Duodenal mucosa (tissue), 2 donors: Measurements from ENCODE around the gene KRTAP10-9.
A peak's percentile ranks its signal among the peaks of the same experiment; 100 is the strongest.
"Not testable (repeated sequence)": the region's sequence is repeated elsewhere in the genome, so short reads cannot be mapped to it uniquely, and the experiment has no call there.

Experiments used
- H3K27ac ChIP-seq: one replicate; pipeline ENCODE4 v1.7.0; 2013; ENCODE audit warnings: low read depth, low read length
- H3K27me3 ChIP-seq, 2 donors: one replicate each; pipeline ENCODE4 v1.7.0; 2013; ENCODE audit warnings: low read length in 2 of 2, control low read depth in 1 of 2; ENCODE audit not compliant: insufficient read depth in 2 of 2, control insufficient read depth in 1 of 2
- H3K36me3 ChIP-seq, 2 donors: one replicate each; pipeline ENCODE4 v1.7.0; 2013; ENCODE audit warnings: low read length in 2 of 2, control low read depth in 1 of 2; ENCODE audit not compliant: insufficient read depth in 2 of 2, control insufficient read depth in 1 of 2
- H3K4me1 ChIP-seq, 2 donors: one replicate each; pipeline ENCODE4 v1.7.0; 2013; ENCODE audit warnings: low read length in 2 of 2, control low read depth in 1 of 2; ENCODE audit not compliant: insufficient read depth in 2 of 2, control insufficient read depth in 1 of 2
- H3K4me3 ChIP-seq, 2 donors: one replicate each; pipeline ENCODE4 v1.7.0; 2013; ENCODE audit warnings: low read length in 2 of 2, low read depth in 1 of 2
- H3K9ac ChIP-seq, 2 donors: one replicate each; pipeline ENCODE4 v1.7.0; 2013; ENCODE audit warnings: low read length in 2 of 2, low read depth in 1 of 2
- H3K9me3 ChIP-seq, 2 donors: one replicate each; pipeline ENCODE4 v1.7.0; 2013; ENCODE audit warnings: low read length in 2 of 2, control low read depth in 1 of 2; ENCODE audit not compliant: control insufficient read depth in 1 of 2

KRTAP10-9 gene

DNA sequence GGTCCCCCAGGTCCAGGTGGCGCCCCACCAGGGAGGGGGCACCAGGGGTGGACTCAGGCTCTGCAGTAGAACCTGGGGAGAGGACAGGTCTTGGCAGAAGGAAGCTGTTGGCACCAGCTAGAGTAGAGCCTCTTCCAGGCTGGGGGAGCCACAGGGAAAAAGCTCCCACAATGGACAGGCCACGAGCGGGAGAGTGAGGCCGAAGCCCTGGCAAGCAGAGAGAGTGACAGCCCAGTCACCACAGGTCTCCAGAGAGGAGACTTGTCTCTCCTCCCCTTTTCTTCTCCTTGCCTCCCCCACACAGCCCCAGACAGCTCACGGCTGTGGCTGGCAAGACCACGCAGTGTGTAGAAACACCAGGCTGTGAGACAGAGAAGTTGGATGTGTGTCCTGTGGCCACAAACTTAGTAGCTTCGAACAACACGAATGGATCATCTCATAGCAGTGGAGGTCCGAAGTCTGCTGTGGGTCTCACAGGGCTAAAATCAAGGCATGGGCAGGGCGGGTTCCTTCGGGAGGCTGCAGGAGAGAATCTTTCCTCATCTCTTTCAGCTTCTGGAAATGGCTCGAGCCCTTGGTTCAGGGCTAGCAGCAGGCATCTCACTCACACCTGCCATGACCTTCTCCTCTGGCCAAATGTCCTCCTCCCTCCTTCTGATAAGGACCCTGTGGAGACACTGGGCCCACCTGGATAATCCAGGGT, 24.2 kb downstream of the KRTAP10-9 start:
- no peak overlapping the region for H3K9ac ChIP-seq
- H3K9me3 ChIP-seq, result no peaks in the 10 kb centered on the region
- H3K27me3 ChIP-seq, result no peaks in the 10 kb centered on the region
- H3K4me3 ChIP-seq, result no peak overlapping the region
- H3K4me1 ChIP-seq, result no peaks in the 10 kb centered on the region
- no peak overlapping the region for H3K27ac ChIP-seq
- no peaks in the 10 kb centered on the region for H3K36me3 ChIP-seq

DNA sequence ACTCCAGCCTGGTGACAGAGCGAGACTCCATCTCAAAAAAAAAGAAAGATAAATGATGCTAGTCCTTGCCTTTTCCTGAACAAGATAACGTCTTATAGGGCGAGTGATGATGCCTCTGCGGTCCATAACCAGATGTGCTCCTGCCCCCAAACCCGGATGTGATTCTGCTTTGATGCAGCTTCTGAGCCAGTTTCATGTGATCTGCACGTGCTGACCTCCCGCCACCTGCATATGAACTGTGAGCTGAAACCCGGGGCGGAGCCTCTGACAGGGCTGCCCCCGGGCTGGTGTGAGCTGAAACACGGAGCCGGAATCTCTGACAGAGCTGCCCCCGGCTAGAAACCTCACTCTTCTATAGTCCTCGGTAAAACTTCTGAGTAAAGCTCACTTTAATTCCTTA, 26.2 kb downstream of the KRTAP10-9 start:
- Histone ChIP-seq H3K27ac (no peak overlapping the region), H3K4me1 (no peaks in the 10 kb centered on the region), H3K9me3 (no peaks in the 10 kb centered on the region), H3K9ac (no peak overlapping the region), H3K27me3 (no peaks in the 10 kb centered on the region), H3K4me3 (no peak overlapping the region), H3K36me3 (no peaks in the 10 kb centered on the region)

GRCh38 chr21:44653656-44654575, 27.0 kb downstream of the KRTAP10-9 start:
- no peak overlapping the region for H3K27ac ChIP-seq
- H3K4me1 ChIP-seq, result peaks cover 0 to 4% of the 10 kb centered on the region in 2 donors
- H3K36me3 ChIP-seq, result no peaks in the 10 kb centered on the region
- H3K9ac ChIP-seq, result no peak overlapping the region
- no peak overlapping the region for H3K4me3 ChIP-seq
- H3K9me3 ChIP-seq, result no peaks in the 10 kb centered on the region
- no peaks in the 10 kb centered on the region for H3K27me3 ChIP-seq

DNA sequence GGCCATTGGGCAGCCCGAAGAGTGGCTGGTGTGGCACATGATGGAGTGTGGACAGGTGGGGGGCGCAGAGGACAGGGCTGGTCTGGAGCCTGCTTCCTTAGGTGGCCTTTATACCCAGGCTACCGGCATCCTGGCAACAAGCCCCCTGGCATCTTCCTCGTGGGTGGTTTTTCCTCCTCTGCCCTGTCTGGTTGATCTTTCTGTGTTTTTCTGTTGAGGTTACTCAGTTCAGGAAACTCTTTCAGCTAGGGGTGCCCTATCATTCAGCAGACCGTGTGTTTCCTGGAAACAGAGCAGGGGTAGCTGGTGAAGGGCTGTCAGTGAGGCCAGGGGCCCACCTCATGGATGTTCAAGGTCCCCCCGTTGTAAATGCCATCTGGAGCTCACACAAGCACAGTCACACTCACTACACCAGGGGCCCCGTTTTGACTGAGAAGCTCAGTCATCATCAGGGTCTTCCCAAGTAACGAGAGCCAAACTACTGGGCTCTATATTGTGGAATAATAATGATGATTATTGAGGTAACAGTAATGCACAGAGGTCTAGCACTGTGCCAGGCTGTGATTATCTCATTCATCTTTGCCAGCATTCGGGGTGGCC, 27.8 kb downstream of the KRTAP10-9 start, which contains the start of gene KRTAP12-4:
Gene KRTAP12-4, minus strand, starts transcription at position 84 of the 600 bp plus-strand sequence. Its CDS starts 45 bp downstream, at position 39.
- H3K27me3 ChIP-seq, result no peaks in the 10 kb centered on the region
- no peak within 1 kb of the TSS for H3K27ac ChIP-seq
- peaks cover 0 to 4% of the 10 kb centered on the region in 2 donors for H3K4me1 ChIP-seq
- no peak within 1 kb of the TSS for H3K4me3 ChIP-seq
- no peaks in the 10 kb centered on the region for H3K9me3 ChIP-seq
- no peak within 1 kb of the TSS for H3K9ac ChIP-seq
- no peaks in the 10 kb centered on the region for H3K36me3 ChIP-seq

- no peak overlapping the region for H3K4me3 ChIP-seq
Measured at GRCh38 chr21:44656868-44657267, 30.0 kb downstream of the KRTAP10-9 start.

DNA sequence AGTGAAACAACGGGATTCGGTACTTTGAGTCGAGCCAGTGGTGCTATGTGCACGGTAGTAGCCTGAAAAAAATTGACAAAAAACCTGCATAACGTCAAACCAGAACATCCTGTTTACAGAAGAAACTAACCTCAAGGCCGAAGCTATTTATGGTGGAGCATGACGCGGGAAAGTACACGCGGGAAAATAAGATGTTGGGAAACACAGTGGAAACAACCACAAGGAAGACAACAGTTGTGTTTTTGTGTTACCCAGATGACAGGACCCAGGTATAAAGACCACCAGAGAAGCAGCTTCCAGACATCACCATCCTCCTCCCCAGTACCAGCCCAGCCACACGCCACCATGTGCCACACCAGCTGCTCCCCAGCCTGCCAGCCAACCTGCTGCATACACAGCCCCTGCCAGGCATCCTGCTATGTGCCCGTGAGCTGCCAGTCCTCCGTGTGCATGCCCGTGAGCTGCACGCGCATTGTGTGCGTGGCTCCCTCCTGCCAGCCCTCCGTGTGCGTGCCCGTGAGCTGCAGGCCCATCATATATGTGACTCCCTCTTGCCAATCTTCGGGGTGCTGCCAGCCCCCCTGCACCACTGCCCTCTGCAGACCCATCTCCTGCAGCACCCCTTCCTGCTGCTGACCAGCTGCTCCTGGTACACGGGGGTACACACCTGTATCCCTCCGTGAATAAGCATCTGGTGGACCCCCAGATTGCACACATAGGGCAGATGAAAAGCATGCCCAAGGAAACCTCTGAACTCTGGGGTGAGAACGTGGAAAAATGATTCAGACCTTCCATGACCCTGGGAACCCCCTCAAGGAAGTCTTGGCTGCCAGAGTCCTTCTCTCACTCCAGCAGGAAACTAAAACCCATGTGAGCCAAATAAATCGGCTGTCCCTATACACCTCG, 31.0 kb downstream of the KRTAP10-9 start, which contains the start of gene KRTAP12-3:
Gene KRTAP12-3, plus strand, starts transcription at position 298 of the 906 bp plus-strand sequence. Its CDS starts 48 bp downstream, at position 346.
- Histone ChIP-seq H3K27ac (peak within 1 kb of the TSS; percentile 28), H3K36me3 (no peaks in the 10 kb centered on the region), H3K27me3 (no peaks in the 10 kb centered on the region), H3K4me3 (no peak within 1 kb of the TSS), H3K9me3 (no peaks in the 10 kb centered on the region), H3K9ac (peak within 1 kb of the TSS in 1 of 2 donors; percentile 4), H3K4me1 (peaks cover 0 to 4% of the 10 kb centered on the region in 2 donors)

More at GRCh38 chr21:44656868-44657267, 30.0 kb downstream of the KRTAP10-9 start:
- Histone ChIP-seq H3K9me3 (no peaks in the 10 kb centered on the region), H3K27ac (no peak overlapping the region), H3K27me3 (no peaks in the 10 kb centered on the region), H3K9ac (peak overlapping the region in 1 of 2 donors; percentile 4), H3K4me1 (peaks cover 0 to 4% of the 10 kb centered on the region in 2 donors), H3K36me3 (no peaks in the 10 kb centered on the region)

DNA sequence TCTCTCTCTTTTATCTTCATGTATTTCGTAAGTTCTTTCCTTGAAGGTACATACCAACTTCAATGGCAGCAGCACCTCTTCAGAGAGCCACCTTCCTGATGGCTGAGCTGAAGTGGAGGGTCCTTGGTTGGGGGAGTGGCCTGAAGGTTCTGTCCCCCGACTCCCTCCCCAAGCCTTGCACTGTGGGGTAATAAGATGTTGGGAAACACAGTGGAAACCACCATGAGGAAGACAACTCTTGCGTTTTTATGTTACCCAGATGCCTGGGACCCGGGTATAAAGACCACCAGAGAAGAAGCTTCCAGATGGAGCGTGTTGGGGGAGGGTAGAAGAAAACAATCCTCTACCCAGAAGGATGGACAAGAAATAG, 31.6 kb downstream of the KRTAP10-9 start:
- Histone ChIP-seq H3K4me3 (no peak overlapping the region), H3K9ac (no peak overlapping the region), H3K4me1 (peaks cover 0 to 4% of the 10 kb centered on the region in 2 donors), H3K27ac (no peak overlapping the region), H3K27me3 (no peaks in the 10 kb centered on the region), H3K36me3 (no peaks in the 10 kb centered on the region), H3K9me3 (no peaks in the 10 kb centered on the region)

GRCh38 chr21:44658913-44659595, 32.2 kb downstream of the KRTAP10-9 start:
- H3K9me3 ChIP-seq, result no peaks in the 10 kb centered on the region
- H3K27me3 ChIP-seq, result no peaks in the 10 kb centered on the region
- H3K9ac ChIP-seq, result no peak overlapping the region
- H3K4me1 ChIP-seq, result peaks cover 0 to 4% of the 10 kb centered on the region in 2 donors
- H3K27ac ChIP-seq, result no peak overlapping the region
- no peak overlapping the region for H3K4me3 ChIP-seq
- H3K36me3 ChIP-seq, result no peaks in the 10 kb centered on the region

GRCh38 chr21:44661567-44661966, 34.7 kb downstream of the KRTAP10-9 start:
- H3K9ac ChIP-seq, H3K9me3 ChIP-seq, H3K4me3 ChIP-seq, H3K4me1 ChIP-seq, H3K27me3 ChIP-seq, H3K36me3 ChIP-seq, H3K27ac ChIP-seq: not testable (repeated sequence)
